H1 (cell line): ENCODE results near the gene PTGDR2. TPM values are rescaled to one million over a fixed set of nuclear protein-coding genes. Genes with fewer than 3 reads are reported as not detected.

ENCODE experiments used
- CTCF ChIA-PET: fragments of 300-600 bp; sonication (Branson Sonifier 250); formaldehyde crosslinking; loops from one replicate; lab custom pipeline; 2021; ENCODE audit not compliant: partially characterized antibody; lab: Charles Lee
- POLR2A ChIA-PET: fragments of 300-600 bp; sonication (Branson Sonifier 250); formaldehyde crosslinking; loops from one replicate; lab custom pipeline; 2021; ENCODE audit warnings: inconsistent platforms; ENCODE audit not compliant: partially characterized antibody; lab: Charles Lee
- DNase-seq, 2 experiments: peaks; one replicate each; pipeline versions ENCODE4 v3.0.0 to v3.0.0-alpha.2; 2010 to 2022; ENCODE audit warnings: low spot score in 2 of 2, low read depth in 1 of 2, mixed read lengths in 1 of 2
- FAIRE-seq: peaks from 2 replicates; lab custom pipeline; 2011; peaks lifted over from hg19 to GRCh38; lab: Jason Lieb, UNC
- H2AFZ ChIP-seq: 2 replicates; pipeline ENCODE4 v1.8.1; 2012; ENCODE audit warnings: low read length, inconsistent platforms
- H2AK5ac ChIP-seq: 2 replicates; pipeline ENCODE4 v1.6.1; 2013; ENCODE audit warnings: low read depth, low read length
- H2BK120ac ChIP-seq: replicated peaks from 2 replicates; pipeline ENCODE3; 2013; ENCODE audit warnings: low read depth, low read length, inconsistent platforms
- H2BK12ac ChIP-seq: 2 replicates; pipeline ENCODE4 v1.6.1; 2013; ENCODE audit warnings: low read depth, low read length
- H2BK15ac ChIP-seq: 2 replicates; pipeline ENCODE4 v1.6.1; 2013; ENCODE audit warnings: low read length
- H2BK20ac ChIP-seq: 2 replicates; pipeline ENCODE4 v1.6.1; 2013; ENCODE audit warnings: low read length
- H2BK5ac ChIP-seq: 2 replicates; pipeline ENCODE4 v1.6.1; 2013; ENCODE audit warnings: low read depth, low read length
- H3K14ac ChIP-seq: 2 replicates; pipeline ENCODE4 v1.6.1; 2013; ENCODE audit warnings: inconsistent platforms; ENCODE audit not compliant: insufficient read length
- H3K18ac ChIP-seq: 2 replicates; pipeline ENCODE4 v1.6.1; 2013; ENCODE audit warnings: low read length; ENCODE audit errors: extremely low read depth
- H3K23ac ChIP-seq: 2 replicates; pipeline ENCODE4 v1.6.1; 2013; ENCODE audit warnings: inconsistent platforms; ENCODE audit not compliant: insufficient read length
- H3K23me2 ChIP-seq: 2 replicates; pipeline ENCODE4 v1.6.1; 2013; ENCODE audit warnings: low read depth, low read length
- H3K27ac ChIP-seq: 2 replicates; pipeline ENCODE4 v1.6.1; 2011; ENCODE audit warnings: low read depth, low read length, inconsistent platforms
- H3K27me3 ChIP-seq, 4 experiments: replicated peaks in 1 of 4; 1 replicate in 1 of 4; 2 replicates in 3 of 4; pipeline versions ENCODE4 v1.6.1 to v1.8.1; 2011 to 2013; ENCODE audit warnings: low read length in 3 of 4, mild to moderate bottlenecking in 3 of 4, inconsistent platforms in 2 of 4, mixed read lengths in 2 of 4, moderate library complexity in 1 of 4; ENCODE audit not compliant: control insufficient read depth in 3 of 4, insufficient read depth in 3 of 4; ENCODE audit errors: extremely low read depth in 1 of 4
- H3K36me3 ChIP-seq, 4 experiments: 2 replicates each; pipeline versions ENCODE4 v1.6.1 to v1.8.1; 2011 to 2013; ENCODE audit warnings: mild to moderate bottlenecking in 4 of 4, low read length in 3 of 4, moderate library complexity in 2 of 4, control low read depth in 1 of 4, inconsistent platforms in 1 of 4; ENCODE audit not compliant: insufficient read depth in 4 of 4, control insufficient read depth in 2 of 4
- H3K4ac ChIP-seq: replicated peaks from 2 replicates; pipeline ENCODE3; 2013; ENCODE audit warnings: low read length, low read depth, mixed read lengths, inconsistent platforms; ENCODE audit not compliant: insufficient read length
- H3K4me1 ChIP-seq, 4 experiments: replicated peaks in 1 of 4; 1 replicate in 1 of 4; 2 replicates in 3 of 4; pipeline versions ENCODE4 v1.6.1 to v1.8.1; 2011 to 2013; ENCODE audit warnings: low read length in 3 of 4, inconsistent platforms in 2 of 4, mixed read lengths in 1 of 4; ENCODE audit not compliant: insufficient read depth in 4 of 4, control insufficient read depth in 3 of 4
- H3K4me2 ChIP-seq, 2 experiments: 2 replicates each; pipeline versions ENCODE4 v1.6.1 to v1.8.1; 2011 to 2013; ENCODE audit warnings: low read depth in 2 of 2, low read length in 2 of 2, control low read depth in 1 of 2, inconsistent platforms in 1 of 2, mild to moderate bottlenecking in 1 of 2; ENCODE audit not compliant: insufficient read depth in 1 of 2
- H3K4me3 ChIP-seq, 4 experiments: fragments of 200-600, 300-600 bp in 1 of 4; sonication (generic), shearing (Covaris generic), sonication (Bioruptor Twin) in 1 of 4; 2 replicates each; pipeline versions ENCODE4 v1.5.1 to v1.8.1; 2011 to 2016; ENCODE audit warnings: low read length in 4 of 4, low read depth in 3 of 4, control low read depth in 2 of 4, inconsistent platforms in 2 of 4, mild to moderate bottlenecking in 2 of 4, mixed read lengths in 1 of 4, moderate library complexity in 1 of 4; ENCODE audit not compliant: insufficient read depth in 2 of 4; ENCODE audit errors: extremely low read depth in 1 of 4
- H3K56ac ChIP-seq: replicated peaks from 2 replicates; pipeline ENCODE3; 2013; ENCODE audit warnings: low read depth, mild to moderate bottlenecking, mixed read lengths, low read length, inconsistent platforms; ENCODE audit not compliant: insufficient read length
- H3K79me1 ChIP-seq: 2 replicates; pipeline ENCODE4 v1.6.1; 2013; ENCODE audit warnings: low read depth, low read length, control low read depth
- H3K79me2 ChIP-seq, 2 experiments: 2 replicates each; pipeline versions ENCODE4 v1.6.1 to v1.8.1; 2012 to 2013; ENCODE audit warnings: low read length in 2 of 2, mild to moderate bottlenecking in 2 of 2, inconsistent platforms in 1 of 2; ENCODE audit not compliant: insufficient read depth in 2 of 2, control insufficient read depth in 1 of 2
- H3K9ac ChIP-seq, 4 experiments: replicated peaks in 1 of 4; 1 replicate in 1 of 4; 2 replicates in 3 of 4; pipeline versions ENCODE4 v1.6.1 to v1.8.1; 2011 to 2013; ENCODE audit warnings: low read depth in 3 of 4, low read length in 3 of 4, control low read depth in 2 of 4, mild to moderate bottlenecking in 2 of 4, moderate library complexity in 2 of 4, inconsistent platforms in 1 of 4; ENCODE audit errors: extremely low read depth in 1 of 4
- H3K9me3 ChIP-seq, 2 experiments: 2 replicates each; pipeline versions ENCODE4 v1.6.1 to v1.8.1; 2012 to 2013; ENCODE audit warnings: mild to moderate bottlenecking in 2 of 2, moderate library complexity in 2 of 2, control low read depth in 1 of 2, inconsistent platforms in 1 of 2, low read depth in 1 of 2, low read length in 1 of 2, mixed read lengths in 1 of 2; ENCODE audit not compliant: insufficient read depth in 2 of 2
- H4K20me1 ChIP-seq, 2 experiments: replicated peaks in 1 of 2; 2 replicates each; pipeline versions ENCODE3 to v1.8.1; 2011 to 2013; ENCODE audit warnings: inconsistent platforms in 2 of 2, low read length in 2 of 2, mild to moderate bottlenecking in 1 of 2; ENCODE audit not compliant: insufficient read depth in 2 of 2, control insufficient read depth in 1 of 2
- H4K5ac ChIP-seq: 2 replicates; pipeline ENCODE4 v1.6.1; 2013; ENCODE audit warnings: low read length, low read depth, mixed read lengths, inconsistent platforms; ENCODE audit not compliant: insufficient read length
- H4K8ac ChIP-seq: 2 replicates; pipeline ENCODE4 v1.8.0; 2013; ENCODE audit warnings: mild to moderate bottlenecking, moderate library complexity, low read length, inconsistent platforms; ENCODE audit not compliant: insufficient read depth; ENCODE audit errors: extremely low read depth
- H4K91ac ChIP-seq: replicated peaks from 2 replicates; pipeline ENCODE3; 2013; ENCODE audit warnings: low read length, mixed read lengths, inconsistent platforms; ENCODE audit not compliant: insufficient read length
- CBX8 ChIP-seq: fragments of 300-800, 300-1000 bp; sonication (generic); IDR thresholded peaks from 2 replicates; pipeline ENCODE4 v1.7.1; 2016; ENCODE audit warnings: low read depth, low read length, borderline replicate concordance
- CEBPB ChIP-seq: IDR thresholded peaks from 2 replicates; pipeline ENCODE4 v1.6.1; 2012; ENCODE audit warnings: low read depth, low read length
- EZH2 ChIP-seq: fragments of 200-600 bp; sonication (generic); IDR thresholded peaks from 2 replicates; pipeline ENCODE4 v1.7.1; 2012; ENCODE audit warnings: low read depth, mild to moderate bottlenecking, moderate library complexity, low read length, inconsistent platforms; ENCODE audit not compliant: severe bottlenecking
- HDAC6 ChIP-seq: IDR thresholded peaks from one replicate; pipeline ENCODE4 v1.7.1; 2012; ENCODE audit warnings: low read depth, mild to moderate bottlenecking, inconsistent platforms, low read length, moderate library complexity
- SP2 ChIP-seq: IDR thresholded peaks from 2 replicates; pipeline ENCODE4 v1.6.1; 2012; ENCODE audit warnings: mild to moderate bottlenecking, low read length, inconsistent platforms
- SP4 ChIP-seq: IDR thresholded peaks from 2 replicates; pipeline ENCODE4 v1.6.1; 2012; ENCODE audit warnings: low read length, inconsistent platforms
- WGBS, 2 experiments: shearing (Covaris generic) in 1 of 2; methylation state at CpG; one replicate each; pipeline versions ENCODE4 v1.1.6 to v1.1.7; 2013 to 2015; ENCODE audit warnings: low lambda C conversion rate in 2 of 2, mixed read lengths in 2 of 2, inconsistent platforms in 1 of 2, low coverage in 1 of 2, missing lambda C conversion rate in 1 of 2; ENCODE audit not compliant: insufficient replicate concordance in 2 of 2, insufficient coverage in 1 of 2, insufficient read length in 1 of 2; ENCODE audit errors: extremely low coverage in 1 of 2, missing lambda C conversion rate in 1 of 2; 5-methylcytosine and 5-hydroxymethylcytosine counted together
- polyA plus RNA-seq, 7 experiments: library from polyadenylated mRNA; depleted of rRNA in 3 of 7; stranded (reverse) in 5 of 7; unstranded in 2 of 7; fragments of >200 nt in 5 of 7; fragments of 200-250 nt in 2 of 7; gene quantifications; 1 replicate in 5 of 7; 2 replicates in 1 of 7; 4 replicates in 1 of 7; pipeline versions ENCODE4 v1.2.1 to v1.2.3, GENCODE V29; 2011 to 2013; ENCODE audit warnings: missing spikeins in 2 of 7, mixed read lengths in 2 of 7
- total RNA-seq: library from RNA; stranded (reverse); fragmentation: NEBNext Ultra II Directional; extraction: Animal tissue kit (Norgen Biotek cat#: 25700); gene quantifications from 2 replicates; pipeline ENCODE4 v1.2.1, GENCODE V29; 2021

Gene PTGDR2
- total and polyA plus RNA-seq, 2 of the 8 experiments (the other 6 are each of a cell fraction or from before 2014, with no cell fraction given) = 0.20 TPM; not detected in 1

DNA sequence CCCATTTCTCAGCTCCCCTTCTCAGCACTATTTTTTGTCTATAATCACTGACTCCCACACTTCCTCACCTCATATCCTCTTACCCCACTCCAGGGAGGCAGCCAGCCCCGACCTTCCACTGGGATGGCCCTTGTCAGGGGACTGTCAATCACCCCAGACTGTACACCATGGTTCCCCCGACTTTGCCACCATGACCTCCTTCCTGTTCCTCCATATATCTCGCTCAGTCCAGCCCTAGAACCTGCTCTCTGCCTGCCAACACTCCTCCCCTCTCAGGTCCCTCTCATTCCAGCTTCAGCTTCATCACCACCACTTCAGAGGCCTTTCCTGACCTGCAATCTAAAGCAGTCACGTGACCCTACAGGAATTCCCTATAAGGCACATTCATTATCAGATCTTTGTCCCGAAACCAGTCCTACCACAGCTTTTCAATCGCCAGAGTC is 34.1 kb upstream of the PTGDR2 start:
- WGBS, 2 experiments = 73% methylated on average over 6 of the region's 6 CpGs; no CpG with 5 or more reads in 1 of the 2 experiments
- CTCF ChIA-PET = interaction anchor here (1.0 to 23.0 kb wide), 9 partner anchors 8 to 127 kb away, joined by 3 to 522 read pairs (median 16); partner anchors contain the start of gene PRPF19

More for the DNA sequence above, 34.1 kb upstream of the PTGDR2 start:
- Histone ChIP-seq H2BK15ac (no peak overlapping the region), H3K9me3 (no peaks in the 10 kb centered on the region), H4K8ac (no peak overlapping the region), H3K23ac (no peak overlapping the region), H3K36me3 (peaks cover 5 to 30% (median 17%) of the 10 kb centered on the region in 4 experiments), H4K5ac (no peak overlapping the region), H2BK12ac (no peak overlapping the region), H3K4me1 (no peaks in the 10 kb centered on the region), H2BK120ac (no peak overlapping the region), H3K14ac (no peak overlapping the region), H3K27me3 (no peaks in the 10 kb centered on the region), H4K91ac (no peak overlapping the region), H3K9ac (no peak overlapping the region; a peak in 1 of 7 replicates), H3K4ac (no peak overlapping the region), H3K79me2 (no peaks in the 10 kb centered on the region), H3K4me2 (no peak overlapping the region), H2BK20ac (no peak overlapping the region), H3K18ac (no peak overlapping the region), H3K56ac (no peak overlapping the region), H3K23me2 (no peaks in the 10 kb centered on the region), H3K4me3 (no peak overlapping the region), H2AFZ (no peak overlapping the region), H2AK5ac (no peak overlapping the region), H3K27ac (no peak overlapping the region), H2BK5ac (no peak overlapping the region), H4K20me1 (peaks cover 0 to 7% of the 10 kb centered on the region in 2 experiments), H3K79me1 (no peaks in the 10 kb centered on the region; the same call in 1 of the 2 replicates)
- TF ChIP-seq SP4 (no peak), EZH2 (no peak), CEBPB (no peak), CBX8 (no peak), SP2 (no peak), HDAC6 (no peak)
- FAIRE-seq (no peak), DNase-seq (no peak)
- POLR2A ChIA-PET = interaction anchor here (0.6 to 3.9 kb wide), 12 partner anchors 9 to 228 kb away, joined by 3 to 18 read pairs (median 4); partner anchors contain the start of genes CCDC86, PRPF19 and TMEM109
